NK-92 (cell line): Measurements from ENCODE around the gene COL4A3.
A peak's percentile ranks its signal among the peaks of the same experiment; 100 is the strongest.

Experiments
- DNase-seq: peaks from one replicate; lab custom pipeline; 2025; ENCODE audit not compliant: unreplicated experiment; lab: John Stamatoyannopoulos, UW

COL4A3 gene

DNA sequence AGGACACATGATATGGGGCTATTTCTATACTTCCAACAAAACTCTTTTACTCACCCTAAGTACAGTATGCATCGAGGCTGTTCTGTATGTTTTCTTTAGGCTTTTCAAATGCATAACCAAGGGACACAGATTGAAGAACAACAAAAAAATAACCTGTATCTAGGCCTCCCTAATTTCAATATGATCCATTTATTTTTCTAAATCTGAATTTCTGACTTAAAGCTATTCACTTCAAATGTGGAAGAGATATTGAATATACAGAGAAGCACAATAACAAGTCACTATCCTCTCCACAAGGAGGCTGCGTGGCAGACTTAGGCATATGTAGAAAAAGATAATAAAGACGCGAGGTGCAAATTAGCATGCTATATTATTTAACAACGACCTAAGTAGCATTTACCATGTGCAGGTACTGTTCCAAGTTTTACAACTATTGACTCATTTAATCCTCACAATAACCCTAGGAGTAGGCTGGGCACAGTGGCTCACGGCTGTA is 121.4 kb downstream of the COL4A3 start:
- no peak for DNase-seq

GRCh38 chr2:227287771-227288170 is 123.3 kb downstream of the COL4A3 start:
- no peak for DNase-seq

GRCh38 chr2:227292314-227292713 is 127.9 kb downstream of the COL4A3 start:
- DNase-seq, result no peak

- no peak for DNase-seq
Observed at GRCh38 chr2:227293531-227293930, 129.1 kb downstream of the COL4A3 start.

GRCh38 chr2:227295806-227296205 is 131.4 kb downstream of the COL4A3 start:
- no peak for DNase-seq

GRCh38 chr2:227296671-227297405 is 132.4 kb downstream of the COL4A3 start:
- no peak for DNase-seq

GRCh38 chr2:227301523-227301922 is 137.1 kb downstream of the COL4A3 start:
- no peak for DNase-seq

- no peak for DNase-seq
Observed at GRCh38 chr2:227308784-227309183, 144.4 kb downstream of the COL4A3 start.

DNA sequence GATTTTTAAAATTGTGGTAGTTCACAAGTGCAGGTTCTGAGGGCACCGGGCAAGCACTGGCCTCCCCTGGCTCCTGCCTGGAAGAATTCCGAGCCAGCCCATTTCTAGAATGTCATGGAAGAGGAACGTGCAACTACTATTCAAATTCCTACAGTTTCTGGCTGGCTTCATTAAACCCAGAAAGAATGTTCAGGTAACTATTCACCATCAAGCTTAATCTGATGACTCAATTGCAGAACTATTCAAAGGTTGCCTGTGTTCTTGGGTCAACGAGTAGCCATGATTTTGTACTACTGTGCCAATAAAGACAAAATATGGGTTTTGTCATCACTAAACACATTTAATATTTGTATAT is 146.3 kb downstream of the COL4A3 start:
- DNase-seq, result no peak

GRCh38 chr2:227311861-227312506 is 147.6 kb downstream of the COL4A3 start:
- DNase-seq, result no peak

GRCh38 chr2:227312579-227312978 is 148.2 kb downstream of the COL4A3 start:
- no peak for DNase-seq

GRCh38 chr2:227313310-227313709 is 148.9 kb downstream of the COL4A3 start:
- no peak for DNase-seq

GRCh38 chr2:227317834-227318233 is 153.4 kb downstream of the COL4A3 start:
- DNase-seq, result no peak

GRCh38 chr2:227320305-227321094 is 156.1 kb downstream of the COL4A3 start:
- no peak for DNase-seq

DNA sequence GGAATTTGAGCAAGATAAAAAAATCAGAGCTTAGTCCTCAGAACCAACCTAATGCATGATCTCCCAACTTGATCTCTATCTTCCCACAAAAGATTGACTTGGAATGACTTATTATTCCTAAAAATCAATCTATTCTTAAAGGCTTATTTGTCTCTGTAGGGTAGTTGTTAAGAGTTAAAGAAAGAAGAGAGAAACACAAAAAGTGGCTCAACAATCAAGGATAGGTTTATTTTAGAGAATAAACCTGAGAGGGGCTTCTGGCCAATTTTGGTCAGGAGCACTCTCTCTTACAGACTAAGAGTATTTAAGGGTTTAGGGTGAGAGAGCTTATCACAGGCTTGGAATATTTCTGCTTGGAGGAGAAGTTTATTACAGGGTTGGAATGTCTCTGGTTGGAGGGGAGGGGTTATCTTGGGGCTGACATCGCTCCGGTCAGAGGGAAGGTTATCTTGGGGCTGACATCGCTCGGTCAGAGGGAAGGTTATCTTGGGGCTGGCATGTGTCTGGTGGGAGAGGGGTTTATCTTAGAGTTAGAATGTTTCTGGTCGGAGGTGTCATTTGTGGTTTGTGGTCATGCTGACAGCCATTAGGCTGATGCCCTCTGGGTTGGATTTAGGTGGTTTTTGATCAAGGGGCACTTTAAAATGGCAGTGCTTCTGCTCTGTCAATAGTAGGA is 158.2 kb downstream of the COL4A3 start:
- no peak for DNase-seq

DNA sequence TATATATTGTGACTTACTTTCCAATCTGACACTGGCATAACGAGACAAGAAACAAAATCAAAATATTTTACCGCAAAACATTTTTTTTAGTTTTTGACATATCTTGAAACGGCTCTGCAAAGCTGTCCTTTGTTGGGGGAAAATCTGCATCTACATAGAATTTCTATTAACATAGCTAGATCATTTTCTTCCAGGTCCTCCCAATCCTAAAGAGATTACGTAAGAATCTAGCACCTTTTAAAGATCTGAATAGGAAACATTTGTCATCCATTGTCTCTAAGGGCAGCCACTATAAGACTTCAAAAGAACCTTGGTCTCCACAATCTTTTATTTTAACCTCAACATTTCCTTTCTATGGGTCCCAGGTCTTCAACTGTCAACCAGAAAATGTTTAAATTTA is 159.4 kb downstream of the COL4A3 start:
- DNase-seq, result no peak

GRCh38 chr2:227324642-227324994 is 160.2 kb downstream of the COL4A3 start:
- no peak for DNase-seq

- peak; percentile 67 for DNase-seq
Observed at GRCh38 chr2:227324995-227325838, 160.8 kb downstream of the COL4A3 start, which contains the start of gene MFF. Gene MFF, plus strand, starts transcription at chr2:227325251. Its CDS starts 5,415 bp downstream, at chr2:227330666.

GRCh38 chr2:227325839-227326195 is 161.4 kb downstream of the COL4A3 start:
- DNase-seq, result no peak

GRCh38 chr2:227326783-227327182 is 162.4 kb downstream of the COL4A3 start:
- no peak for DNase-seq
